Gastrocnemius medialis (tissue), 4 donors: ENCODE data around the gene MAST2.

Source experiments
- POLR2A ChIP-seq, 2 donors: fragments of 450-650 bp; IDR thresholded peaks; one replicate each; pipeline ENCODE4 v1.6.1; 2017; ENCODE audit warnings: antibody characterized with exemption in 2 of 2, mild to moderate bottlenecking in 2 of 2, moderate library complexity in 2 of 2
- TF ChIP-seq, protein P1 (sequence below), 5 experiments: fragments of 450-650 bp in 3 of 5; fragments of 200-600 bp in 2 of 5; sonication (generic) in 2 of 5; IDR thresholded peaks in 4 of 5; conservative IDR thresholded peaks in 1 of 5; 1 replicate in 4 of 5; 2 replicates in 1 of 5; pipeline ENCODE4 v1.5.1; 2016 to 2019; ENCODE audit warnings: antibody characterized with exemption in 5 of 5, mild to moderate bottlenecking in 3 of 5, moderate library complexity in 3 of 5

- TF ChIP-seq, protein P1, sequence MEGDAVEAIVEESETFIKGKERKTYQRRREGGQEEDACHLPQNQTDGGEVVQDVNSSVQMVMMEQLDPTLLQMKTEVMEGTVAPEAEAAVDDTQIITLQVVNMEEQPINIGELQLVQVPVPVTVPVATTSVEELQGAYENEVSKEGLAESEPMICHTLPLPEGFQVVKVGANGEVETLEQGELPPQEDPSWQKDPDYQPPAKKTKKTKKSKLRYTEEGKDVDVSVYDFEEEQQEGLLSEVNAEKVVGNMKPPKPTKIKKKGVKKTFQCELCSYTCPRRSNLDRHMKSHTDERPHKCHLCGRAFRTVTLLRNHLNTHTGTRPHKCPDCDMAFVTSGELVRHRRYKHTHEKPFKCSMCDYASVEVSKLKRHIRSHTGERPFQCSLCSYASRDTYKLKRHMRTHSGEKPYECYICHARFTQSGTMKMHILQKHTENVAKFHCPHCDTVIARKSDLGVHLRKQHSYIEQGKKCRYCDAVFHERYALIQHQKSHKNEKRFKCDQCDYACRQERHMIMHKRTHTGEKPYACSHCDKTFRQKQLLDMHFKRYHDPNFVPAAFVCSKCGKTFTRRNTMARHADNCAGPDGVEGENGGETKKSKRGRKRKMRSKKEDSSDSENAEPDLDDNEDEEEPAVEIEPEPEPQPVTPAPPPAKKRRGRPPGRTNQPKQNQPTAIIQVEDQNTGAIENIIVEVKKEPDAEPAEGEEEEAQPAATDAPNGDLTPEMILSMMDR (IDR thresholded peaks at IDR 0.05 in 4 of 5, conservative IDR thresholded peaks at IDR 0.05 in 1 of 5): no peak
- no peak for TF ChIP-seq POLR2A (IDR thresholded peaks at IDR 0.05)
These were observed 6.5 kb upstream of the MAST2 start for GRCh38 chr1:45796946-45797345.
